Lower leg skin (tissue), 3 donors: ENCODE data around the gene SMAD6.

Source experiments
- CTCF ChIP-seq, 3 donors: fragments of 450-650 bp; IDR thresholded peaks; one replicate each; pipeline ENCODE4 v1.5.1; 2016; ENCODE audit warnings: antibody characterized with exemption in 3 of 3, mild to moderate bottlenecking in 3 of 3, moderate library complexity in 2 of 3
- POLR2A ChIP-seq, 2 donors: fragments of 450-650 bp; IDR thresholded peaks; one replicate each; pipeline ENCODE4 v1.6.1; 2016 to 2017; ENCODE audit warnings: antibody characterized with exemption in 2 of 2, mild to moderate bottlenecking in 1 of 2, moderate library complexity in 1 of 2

- TF ChIP-seq CTCF (IDR thresholded peaks at IDR 0.05) = no peak
- no peak for TF ChIP-seq POLR2A (IDR thresholded peaks at IDR 0.05)
Observed at GRCh38 chr15:66758844-66759243, 56.8 kb downstream of the SMAD6 start.
